ENCODE measurements around the gene RAI1. TPM values are rescaled to one million over a fixed set of nuclear protein-coding genes. Genes with fewer than 3 reads are reported as not detected.

The RAI1 gene
- total and polyA plus RNA-seq, 2 of the 8 experiments (the other 6 are each of a cell fraction or from before 2014, with no cell fraction given): 0.39 to 1.2 TPM

DNA sequence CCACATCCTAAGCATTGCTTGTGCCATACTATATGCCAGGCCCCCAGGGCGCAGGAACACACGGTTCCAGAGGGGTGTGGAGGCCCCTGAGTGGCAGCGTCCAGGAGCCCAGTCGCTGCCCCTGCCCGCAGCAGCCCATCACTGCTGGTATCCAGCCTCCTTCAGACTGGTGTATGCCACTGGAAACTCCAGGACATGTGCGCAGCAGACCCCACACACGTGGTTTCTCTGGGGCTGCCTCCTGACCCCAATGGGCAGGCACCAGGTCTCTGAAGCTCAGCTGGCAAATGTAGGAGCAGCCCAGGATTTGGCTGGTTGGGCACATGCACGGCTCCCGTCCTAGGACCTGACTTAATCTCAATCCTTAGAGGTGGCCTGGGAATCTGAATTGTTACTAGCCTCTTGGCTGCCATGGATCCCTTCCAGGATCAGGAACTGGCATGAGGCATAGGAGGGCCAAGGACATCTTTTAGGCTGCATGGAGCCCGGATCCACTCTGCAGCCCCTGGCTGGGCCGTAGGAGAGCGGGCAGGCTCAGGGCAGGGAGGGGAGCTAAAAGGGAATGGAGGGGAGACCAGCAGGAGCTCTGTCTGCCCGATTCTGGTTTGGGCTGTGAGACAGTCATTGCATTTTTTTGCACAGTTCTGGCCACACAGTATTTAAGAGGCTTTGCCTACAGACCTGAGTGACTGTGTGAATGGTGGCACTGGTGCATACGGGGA lies 62.3 kb downstream of the RAI1 start:
- Histone ChIP-seq H3K18ac (ENCODE audit: extremely low read depth, low read length) (no peak overlapping the region; the same call in 1 of the 2 replicates), H3K79me1 (ENCODE audit: low read depth, low read length) (no peaks in the 10 kb centered on the region), H3K4me3 (ENCODE audit: extremely low read depth in 1 of 4, insufficient read depth in 2 of 4, low read depth in 3 of 4, low read length in 4 of 4) (no peak overlapping the region), H2BK20ac (ENCODE audit: low read length) (no peak overlapping the region), H2BK5ac (ENCODE audit: low read depth, low read length) (no peak overlapping the region), H4K8ac (ENCODE audit: extremely low read depth, insufficient read depth, low read length) (peak overlapping the region; percentile 2; the same call in 1 of the 2 replicates), H2AK5ac (ENCODE audit: low read depth, low read length) (peak overlapping the region; percentile 20; the same call in 1 of the 2 replicates), H3K4ac (replicated peaks; ENCODE audit: insufficient read length, low read depth, low read length) (no peak overlapping the region), H3K27ac (ENCODE audit: low read depth, low read length) (no peak overlapping the region), H3K23me2 (ENCODE audit: low read depth, low read length) (no peaks in the 10 kb centered on the region), H4K5ac (ENCODE audit: insufficient read length, low read depth, low read length) (no peak overlapping the region), H2AFZ (ENCODE audit: low read length) (no peak overlapping the region), H3K56ac (replicated peaks; ENCODE audit: insufficient read length, low read depth, low read length) (no peak overlapping the region), H3K36me3 (ENCODE audit: control insufficient read depth in 2 of 4, insufficient read depth in 4 of 4, low read length in 3 of 4) (no peaks in the 10 kb centered on the region), H2BK120ac (replicated peaks; ENCODE audit: low read depth, low read length) (no peak overlapping the region), H4K20me1 (replicated peaks in 1 of 2; ENCODE audit: control insufficient read depth in 1 of 2, insufficient read depth in 2 of 2, low read length in 2 of 2) (no peaks in the 10 kb centered on the region), H3K27me3 (replicated peaks in 1 of 4; ENCODE audit: control insufficient read depth in 3 of 4, extremely low read depth in 1 of 4, insufficient read depth in 3 of 4, low read length in 3 of 4) (peaks cover 0 to 15% (median 6%) of the 10 kb centered on the region in 4 experiments; a peak in 5 of 7 replicates), H3K9ac (replicated peaks in 1 of 4; ENCODE audit: extremely low read depth in 1 of 4, low read depth in 3 of 4, low read length in 3 of 4) (no peak overlapping the region), H3K23ac (ENCODE audit: insufficient read length) (no peak overlapping the region), H4K91ac (replicated peaks; ENCODE audit: insufficient read length, low read length) (no peak overlapping the region), H3K4me1 (replicated peaks in 1 of 4; ENCODE audit: control insufficient read depth in 3 of 4, insufficient read depth in 4 of 4, low read length in 3 of 4) (peaks cover 7 to 29% (median 20%) of the 10 kb centered on the region in 4 experiments), H3K79me2 (ENCODE audit: control insufficient read depth in 1 of 2, insufficient read depth in 2 of 2, low read length in 2 of 2) (no peaks in the 10 kb centered on the region), H2BK12ac (ENCODE audit: low read depth, low read length) (no peak overlapping the region), H2BK15ac (ENCODE audit: low read length) (peak overlapping the region; percentile 61), H3K4me2 (ENCODE audit: insufficient read depth in 1 of 2, low read depth in 2 of 2, low read length in 2 of 2) (no peak overlapping the region), H3K9me3 (ENCODE audit: insufficient read depth in 2 of 2, low read depth in 1 of 2, low read length in 1 of 2) (no peaks in the 10 kb centered on the region), H3K14ac (ENCODE audit: insufficient read length) (no peak overlapping the region)
- DNase-seq (ENCODE audit: low read depth in 1 of 2, low spot score in 2 of 2) (no peak), FAIRE-seq (no peak)
- 92% methylated on average over 12 of the region's 14 CpGs; no CpG with 5 or more reads in 1 of the 2 experiments for WGBS, 2 experiments (ENCODE audit: extremely low coverage in 1 of 2, insufficient coverage in 1 of 2, insufficient read length in 1 of 2, insufficient replicate concordance in 2 of 2, low coverage in 1 of 2, low lambda C conversion rate in 2 of 2, missing lambda C conversion rate in 1 of 2)
- CTCF ChIA-PET (ENCODE audit: partially characterized antibody): interaction anchor here (0.8 to 1.2 kb wide), 2 partner anchors 12 to 33 kb away, joined by 3 to 5 read pairs; no protein-coding TSS in a partner anchor
- POLR2A ChIA-PET (ENCODE audit: partially characterized antibody): no interaction called here
- TF ChIP-seq SIX5 (IDR thresholded peaks at IDR 0.05; ENCODE audit: low read depth, low read length): no peak
- no peak for TF ChIP-seq FOSL1 (IDR thresholded peaks at IDR 0.05; ENCODE audit: insufficient read depth, low read depth, low read length)

Measured in H1 (cell line).